Upper lobe of left lung (tissue), 6 donors: Measurements from ENCODE around the gene GNG7. TPM values are rescaled to one million over a fixed set of nuclear protein-coding genes. Genes with fewer than 3 reads are reported as not detected.
A peak's percentile ranks its signal among the peaks of the same experiment; 100 is the strongest.

Source experiments
- ATAC-seq, 2 donors: fragments of 200-7000 bp; cut with Tn5 transposase; one replicate each; pipeline ENCODE4 v1.9.1; 2022; ENCODE audit warnings: mild to moderate bottlenecking in 2 of 2, moderate library complexity in 2 of 2; ENCODE audit not compliant: low FRiP score in 2 of 2
- DNase-seq, 2 donors: peaks; one replicate each; pipeline ENCODE4 v3.0.0-alpha.2; 2019 to 2020
- H3K27ac ChIP-seq, 4 donors: fragments of 200-600 bp; sonication (generic); one replicate each; pipeline ENCODE4 v1.5.1; 2016 to 2019
- H3K27me3 ChIP-seq, 4 donors: fragments of 200-600 bp; sonication (generic); one replicate each; pipeline ENCODE4 v1.5.1; 2017 to 2019
- H3K36me3 ChIP-seq, 4 donors: fragments of 200-600 bp; sonication (generic); one replicate each; pipeline ENCODE4 v1.5.1; 2016 to 2019
- H3K4me1 ChIP-seq, 4 donors: fragments of 200-600 bp; sonication (generic); one replicate each; pipeline ENCODE4 v1.5.1; 2018 to 2019
- H3K4me3 ChIP-seq, 4 donors: fragments of 200-600 bp; sonication (generic); one replicate each; pipeline ENCODE4 v1.5.1; 2017 to 2019; ENCODE audit warnings: mild to moderate bottlenecking in 2 of 4, moderate library complexity in 1 of 4
- H3K9me3 ChIP-seq, 4 donors: fragments of 200-600 bp; sonication (generic); one replicate each; pipeline ENCODE4 v1.5.1; 2018 to 2019
- EP300 ChIP-seq, 4 donors: sonication (generic); formaldehyde crosslinking; IDR thresholded peaks; one replicate each; pipeline ENCODE4 v1.5.1; 2017; ENCODE audit warnings: antibody characterized with exemption in 4 of 4, control low read depth in 2 of 4
- POLR2A ChIP-seq, 4 donors: fragments of 450-650 bp; IDR thresholded peaks; one replicate each; pipeline ENCODE4 v1.5.1; 2016 to 2017; ENCODE audit warnings: antibody characterized with exemption in 4 of 4, mild to moderate bottlenecking in 2 of 4
- POLR2AphosphoS5 ChIP-seq, 2 donors: sonication (generic); formaldehyde crosslinking; IDR thresholded peaks; one replicate each; pipeline ENCODE4 v1.5.1; 2017; ENCODE audit warnings: antibody characterized with exemption in 2 of 2
- WGBS, 2 donors: methylation state at CpG; one replicate each; pipeline ENCODE4 v1.1.5; 2017 to 2018; 5-methylcytosine and 5-hydroxymethylcytosine counted together
- total RNA-seq, 6 donors: library from RNA; depleted of rRNA in 4 of 6; stranded (reverse); fragments of >200 nt in 4 of 6; gene quantifications; one replicate each; pipeline versions ENCODE4 v1.1.0 to v1.2.1, GENCODE V29; 2016 to 2021
- TF ChIP-seq, protein P1 (sequence below), 6 experiments: fragments of 450-650 bp in 4 of 6; fragments of 200-600 bp in 2 of 6; sonication (generic) in 2 of 6; IDR thresholded peaks; one replicate each; pipeline ENCODE4 v1.5.1; 2016 to 2019; ENCODE audit warnings: antibody characterized with exemption in 6 of 6
- donor health status: DM: no; HTN: no; CAD: no; lungs with moderate emphysema.
- donor health status: DM: no; HTN: yes; CAD: no; lungs with severe emphysema.

Gene GNG7
- total RNA-seq, 6 donors from 2014 or later = 3.5 to 7.7 (median 7.1) TPM

GRCh38 chr19:2732157-2732725, 29.7 kb upstream of the GNG7 start:
- 95 to 96% methylated on average over 24 to 29 of the region's 33 CpGs for WGBS, 2 donors
- peaks cover 0 to 15% (median 3%) of the 10 kb centered on the region in 4 donors for H3K4me1 ChIP-seq
- no peak overlapping the region for H3K4me3 ChIP-seq
- no peak overlapping the region for H3K27ac ChIP-seq
- ATAC-seq = no peak
- peak in 1 of 2 donors; percentile 70 for DNase-seq
- no peaks in the 10 kb centered on the region for H3K9me3 ChIP-seq
- no peaks in the 10 kb centered on the region for H3K27me3 ChIP-seq
- TF ChIP-seq, protein P1, sequence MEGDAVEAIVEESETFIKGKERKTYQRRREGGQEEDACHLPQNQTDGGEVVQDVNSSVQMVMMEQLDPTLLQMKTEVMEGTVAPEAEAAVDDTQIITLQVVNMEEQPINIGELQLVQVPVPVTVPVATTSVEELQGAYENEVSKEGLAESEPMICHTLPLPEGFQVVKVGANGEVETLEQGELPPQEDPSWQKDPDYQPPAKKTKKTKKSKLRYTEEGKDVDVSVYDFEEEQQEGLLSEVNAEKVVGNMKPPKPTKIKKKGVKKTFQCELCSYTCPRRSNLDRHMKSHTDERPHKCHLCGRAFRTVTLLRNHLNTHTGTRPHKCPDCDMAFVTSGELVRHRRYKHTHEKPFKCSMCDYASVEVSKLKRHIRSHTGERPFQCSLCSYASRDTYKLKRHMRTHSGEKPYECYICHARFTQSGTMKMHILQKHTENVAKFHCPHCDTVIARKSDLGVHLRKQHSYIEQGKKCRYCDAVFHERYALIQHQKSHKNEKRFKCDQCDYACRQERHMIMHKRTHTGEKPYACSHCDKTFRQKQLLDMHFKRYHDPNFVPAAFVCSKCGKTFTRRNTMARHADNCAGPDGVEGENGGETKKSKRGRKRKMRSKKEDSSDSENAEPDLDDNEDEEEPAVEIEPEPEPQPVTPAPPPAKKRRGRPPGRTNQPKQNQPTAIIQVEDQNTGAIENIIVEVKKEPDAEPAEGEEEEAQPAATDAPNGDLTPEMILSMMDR (IDR thresholded peaks at IDR 0.05) = no peak
- TF ChIP-seq EP300 (IDR thresholded peaks at IDR 0.05) (no peak), POLR2A (IDR thresholded peaks at IDR 0.05) (no peak), POLR2AphosphoS5 (IDR thresholded peaks at IDR 0.05) (no peak)
- peaks cover 8 to 51% (median 36%) of the 10 kb centered on the region in 4 donors for H3K36me3 ChIP-seq

GRCh38 chr19:2731181-2731995, 28.9 kb upstream of the GNG7 start:
- peaks cover 0 to 17% (median 6%) of the 10 kb centered on the region in 4 donors for H3K4me1 ChIP-seq
- DNase-seq = peak in 1 of 2 donors; percentile 75
- H3K27ac ChIP-seq = no peak overlapping the region
- 88 to 89% methylated on average over 9 to 28 of the region's 41 CpGs for WGBS, 2 donors
- peaks cover 8 to 44% (median 33%) of the 10 kb centered on the region in 4 donors for H3K36me3 ChIP-seq
- peaks cover 0 to 5% (median 0%) of the 10 kb centered on the region in 4 donors for H3K27me3 ChIP-seq
- no peaks in the 10 kb centered on the region for H3K9me3 ChIP-seq
- TF ChIP-seq POLR2A (IDR thresholded peaks at IDR 0.05) (no peak), EP300 (IDR thresholded peaks at IDR 0.05) (no peak), POLR2AphosphoS5 (IDR thresholded peaks at IDR 0.05) (no peak)
- TF ChIP-seq, protein P1 (IDR thresholded peaks at IDR 0.05) = no peak
- no peak for ATAC-seq
- H3K4me3 ChIP-seq = no peak overlapping the region

DNA sequence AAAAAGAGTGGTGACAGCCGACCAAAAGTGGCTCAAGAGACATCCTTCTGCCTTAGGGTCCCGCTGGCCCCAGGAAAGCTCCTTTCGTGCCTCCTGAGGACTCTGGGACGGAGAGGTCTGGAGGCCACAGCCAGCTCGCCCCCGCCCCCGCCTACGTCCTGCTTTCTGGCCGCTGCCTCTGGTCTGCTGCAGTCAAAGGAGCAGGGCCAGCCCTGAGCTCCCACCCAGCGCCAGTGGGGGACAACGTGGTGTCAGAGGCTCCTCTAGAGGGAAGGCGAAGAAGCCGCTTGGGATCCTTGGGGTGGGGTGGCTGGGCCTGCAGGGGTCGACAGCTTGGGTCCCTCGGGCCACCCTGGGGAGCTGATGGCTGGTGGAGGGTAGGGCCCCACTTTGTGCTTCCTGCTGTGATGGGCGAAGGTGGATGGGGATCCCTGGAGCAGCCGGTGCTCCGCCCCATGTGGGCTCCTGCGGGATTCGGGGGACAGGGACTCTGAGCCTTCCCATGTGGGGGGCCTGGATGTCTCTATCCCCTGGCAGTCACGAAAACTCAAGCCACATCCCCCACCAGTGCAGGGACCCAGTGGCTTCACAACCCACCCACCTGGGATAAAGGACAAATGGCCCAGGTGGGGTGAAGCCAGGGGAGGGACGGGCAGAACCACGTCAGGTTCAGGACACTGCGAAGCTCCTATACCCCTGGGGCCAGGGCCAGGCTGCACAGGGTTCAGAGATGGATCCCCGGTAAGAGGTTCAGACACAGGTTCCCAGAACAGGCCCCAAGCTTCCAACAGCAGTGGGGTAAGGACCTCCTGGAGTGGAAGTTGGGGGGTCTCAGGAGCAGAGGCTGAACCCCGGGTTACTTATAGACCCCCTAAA, 27.7 kb upstream of the GNG7 start:
- ATAC-seq (no peak), DNase-seq (no peak)
- H3K27me3 ChIP-seq = peaks cover 0 to 5% (median 0%) of the 10 kb centered on the region in 4 donors
- H3K4me3 ChIP-seq = no peak overlapping the region
- H3K9me3 ChIP-seq = no peaks in the 10 kb centered on the region
- H3K27ac ChIP-seq = no peak overlapping the region
- no peak for TF ChIP-seq POLR2AphosphoS5 (IDR thresholded peaks at IDR 0.05)
- TF ChIP-seq, protein P1 (IDR thresholded peaks at IDR 0.05) = no peak
- no peak for TF ChIP-seq EP300 (IDR thresholded peaks at IDR 0.05)
- TF ChIP-seq POLR2A (IDR thresholded peaks at IDR 0.05) = no peak
- H3K36me3 ChIP-seq = peaks cover 8 to 33% (median 26%) of the 10 kb centered on the region in 4 donors
- H3K4me1 ChIP-seq = peaks cover 0 to 17% (median 6%) of the 10 kb centered on the region in 4 donors
- 87 to 91% methylated on average over 19 of the region's 26 CpGs for WGBS, 2 donors

GRCh38 chr19:2728783-2729387, 26.4 kb upstream of the GNG7 start:
- no peak overlapping the region for H3K4me3 ChIP-seq
- peaks cover 0 to 5% (median 0%) of the 10 kb centered on the region in 4 donors for H3K27me3 ChIP-seq
- H3K9me3 ChIP-seq = no peaks in the 10 kb centered on the region
- 89 to 93% methylated on average over 9 to 22 of the region's 23 CpGs for WGBS, 2 donors
- DNase-seq = no peak
- peaks cover 0 to 17% (median 6%) of the 10 kb centered on the region in 4 donors for H3K4me1 ChIP-seq
- H3K36me3 ChIP-seq = peaks cover 8 to 21% (median 16%) of the 10 kb centered on the region in 4 donors
- TF ChIP-seq, protein P1 (IDR thresholded peaks at IDR 0.05) = no peak
- no peak for TF ChIP-seq POLR2A (IDR thresholded peaks at IDR 0.05)
- no peak for TF ChIP-seq EP300 (IDR thresholded peaks at IDR 0.05)
- no peak for TF ChIP-seq POLR2AphosphoS5 (IDR thresholded peaks at IDR 0.05)
- no peak overlapping the region for H3K27ac ChIP-seq
- ATAC-seq = no peak
